H9 (cell line): Measurements from ENCODE around the gene PRKCA. TPM values are rescaled to one million over a fixed set of nuclear protein-coding genes. Genes with fewer than 3 reads are reported as not detected.

Experiments
- DNase-seq: peaks from one replicate; pipeline ENCODE4 v3.0.0-alpha.2; 2017
- H2AFZ ChIP-seq: one replicate; pipeline ENCODE4 v1.6.1; 2013; ENCODE audit warnings: mild to moderate bottlenecking, low read length, control low read depth, moderate library complexity
- H2AK5ac ChIP-seq: 2 replicates; pipeline ENCODE4 v1.6.1; 2013; ENCODE audit warnings: low read length, control low read depth, mixed read lengths; ENCODE audit not compliant: insufficient read length
- H2BK120ac ChIP-seq: one replicate; pipeline ENCODE4 v1.6.1; 2013; ENCODE audit warnings: low read depth, mild to moderate bottlenecking, low read length, control low read depth, inconsistent platforms; ENCODE audit not compliant: poor library complexity, severe bottlenecking
- H2BK12ac ChIP-seq: 2 replicates; pipeline ENCODE4 v1.6.1; 2013; ENCODE audit warnings: low read length, control low read depth, mixed read lengths, low read depth; ENCODE audit not compliant: insufficient read length
- H2BK15ac ChIP-seq: 2 replicates; pipeline ENCODE4 v1.6.1; 2013; ENCODE audit warnings: low read depth, low read length, control low read depth
- H2BK20ac ChIP-seq: one replicate; pipeline ENCODE4 v1.6.1; 2013; ENCODE audit warnings: low read depth, mild to moderate bottlenecking, low read length, control low read depth, inconsistent platforms; ENCODE audit not compliant: poor library complexity, severe bottlenecking
- H2BK5ac ChIP-seq: 2 replicates; pipeline ENCODE4 v1.6.1; 2013; ENCODE audit warnings: low read length, control low read depth, mixed read lengths; ENCODE audit not compliant: insufficient read length
- H3K14ac ChIP-seq: 2 replicates; pipeline ENCODE4 v1.6.1; 2013; ENCODE audit warnings: low read length, control low read depth; ENCODE audit not compliant: insufficient read depth
- H3K18ac ChIP-seq: 2 replicates; pipeline ENCODE4 v1.6.1; 2013; ENCODE audit warnings: low read depth, mild to moderate bottlenecking, mixed read lengths, low read length, control low read depth; ENCODE audit not compliant: insufficient read length
- H3K23ac ChIP-seq: 2 replicates; pipeline ENCODE4 v1.6.1; 2013; ENCODE audit warnings: low read length, control low read depth, mixed read lengths, low read depth; ENCODE audit not compliant: insufficient read length
- H3K23me2 ChIP-seq: 2 replicates; pipeline ENCODE4 v1.6.1; 2013; ENCODE audit warnings: low read depth, mild to moderate bottlenecking, mixed read lengths, low read length, control low read depth; ENCODE audit not compliant: insufficient read length, poor library complexity, severe bottlenecking
- H3K27ac ChIP-seq: 2 replicates; pipeline ENCODE4 v1.5.1; 2013; ENCODE audit warnings: low read length, control low read depth, mixed read lengths, low read depth; ENCODE audit not compliant: insufficient read length
- H3K27me3 ChIP-seq: 2 replicates; pipeline ENCODE4 v1.6.1; 2013; ENCODE audit warnings: low read length, control low read depth, inconsistent platforms; ENCODE audit not compliant: insufficient read depth
- H3K4ac ChIP-seq: 2 replicates; pipeline ENCODE4 v1.6.1; 2013; ENCODE audit warnings: low read depth, mild to moderate bottlenecking, control low read depth, inconsistent platforms, low read length, moderate library complexity
- H3K4me1 ChIP-seq: 2 replicates; pipeline ENCODE4 v1.6.1; 2013; ENCODE audit warnings: low read length, control low read depth, inconsistent platforms; ENCODE audit not compliant: insufficient read depth
- H3K4me2 ChIP-seq: 2 replicates; pipeline ENCODE4 v1.6.1; 2013; ENCODE audit warnings: low read length, control low read depth, mixed read lengths; ENCODE audit not compliant: insufficient read length, insufficient read depth
- H3K56ac ChIP-seq: 2 replicates; pipeline ENCODE4 v1.6.1; 2013; ENCODE audit warnings: low read depth, mild to moderate bottlenecking, mixed read lengths, low read length, control low read depth; ENCODE audit not compliant: insufficient read length
- H3K79me1 ChIP-seq: 2 replicates; pipeline ENCODE4 v1.6.1; 2013; ENCODE audit warnings: low read depth, mild to moderate bottlenecking, moderate library complexity, low read length, control low read depth, inconsistent platforms; ENCODE audit not compliant: insufficient read depth, poor library complexity, severe bottlenecking
- H3K79me2 ChIP-seq: 2 replicates; pipeline ENCODE4 v1.6.1; 2013; ENCODE audit warnings: low read length, control low read depth, inconsistent platforms; ENCODE audit not compliant: insufficient read depth
- H3K9ac ChIP-seq: 2 replicates; pipeline ENCODE4 v1.6.1; 2013; ENCODE audit warnings: low read length, control low read depth, mixed read lengths; ENCODE audit not compliant: insufficient read length; ENCODE audit errors: extremely low read depth
- H3K9me3 ChIP-seq: one replicate; pipeline ENCODE4 v1.6.1; 2013; ENCODE audit warnings: low read depth, low read length, inconsistent platforms; ENCODE audit not compliant: control insufficient read depth
- H3T11ph ChIP-seq: one replicate; pipeline ENCODE4 v1.6.1; 2013; ENCODE audit warnings: mild to moderate bottlenecking, low read length, control low read depth, inconsistent platforms
- H4K20me1 ChIP-seq: one replicate; pipeline ENCODE4 v1.6.1; 2013; ENCODE audit not compliant: control insufficient read depth, insufficient read length, insufficient read depth
- H4K5ac ChIP-seq: 2 replicates; pipeline ENCODE4 v1.6.1; 2013; ENCODE audit warnings: low read depth, mild to moderate bottlenecking, mixed read lengths, low read length, control low read depth; ENCODE audit not compliant: insufficient read length
- H4K8ac ChIP-seq: replicated peaks from 2 replicates; pipeline ENCODE4 v1.6.1; 2013; ENCODE audit warnings: low read length, control low read depth, mixed read lengths, low read depth; ENCODE audit not compliant: insufficient read length
- H4K91ac ChIP-seq: 2 replicates; pipeline ENCODE4 v1.6.1; 2013; ENCODE audit warnings: low read depth, mild to moderate bottlenecking, moderate library complexity, mixed read lengths, low read length, control low read depth; ENCODE audit not compliant: insufficient read length
- H3K27ac Mint-ChIP-seq, 3 experiments: 2 replicates in 2 of 3; 3 replicates in 1 of 3; pipeline ENCODE4 v1.8.0; 2020 to 2021; ENCODE audit warnings: mixed read lengths in 3 of 3, mild to moderate bottlenecking in 1 of 3, moderate library complexity in 1 of 3
- H3K27me3 Mint-ChIP-seq: 2 replicates; pipeline ENCODE4 v1.8.0; 2021; ENCODE audit warnings: low read depth, mild to moderate bottlenecking, moderate library complexity, mixed read lengths
- H3K36me3 Mint-ChIP-seq, 3 experiments: 2 replicates in 2 of 3; 3 replicates in 1 of 3; pipeline ENCODE4 v1.8.0; 2020 to 2021; ENCODE audit warnings: low read depth in 3 of 3, mixed read lengths in 3 of 3; ENCODE audit not compliant: insufficient read depth in 1 of 3
- H3K4me1 Mint-ChIP-seq, 2 experiments: 2 replicates each; pipeline ENCODE4 v1.8.0; 2020; ENCODE audit warnings: mixed read lengths in 2 of 2
- H3K4me3 Mint-ChIP-seq, 2 experiments: 2 replicates in 1 of 2; 3 replicates in 1 of 2; pipeline ENCODE4 v1.8.0; 2020 to 2021; ENCODE audit warnings: mild to moderate bottlenecking in 2 of 2, mixed read lengths in 2 of 2, moderate library complexity in 1 of 2
- H3K9me3 Mint-ChIP-seq, 2 experiments: 2 replicates in 1 of 2; 3 replicates in 1 of 2; pipeline ENCODE4 v1.8.0; 2020; ENCODE audit warnings: mild to moderate bottlenecking in 2 of 2, mixed read lengths in 2 of 2, moderate library complexity in 1 of 2
- WGBS: extraction: QIAGEN DNeasy Blood & Tissue Kit; methylation state at CpG from one replicate; pipeline ENCODE4 v1.1.7; 2013; ENCODE audit warnings: missing lambda C conversion rate, low lambda C conversion rate, mixed read lengths; ENCODE audit not compliant: insufficient read length; ENCODE audit errors: extremely low coverage; 5-methylcytosine and 5-hydroxymethylcytosine counted together
- total RNA-seq: library from RNA; stranded (reverse); gene quantifications from 2 replicates; pipeline ENCODE4 v1.2.1, GENCODE V29; 2021
- TF ChIP-seq, protein P1 (sequence below): fragments of 200-600 bp; sonication (generic); conservative IDR thresholded peaks from 3 replicates; pipeline ENCODE4 v1.8.0; 2021; ENCODE audit warnings: antibody characterized with exemption, mild to moderate bottlenecking

The PRKCA gene
- total RNA-seq, 1 experiment from 2014 or later, result 10.5 TPM

DNA sequence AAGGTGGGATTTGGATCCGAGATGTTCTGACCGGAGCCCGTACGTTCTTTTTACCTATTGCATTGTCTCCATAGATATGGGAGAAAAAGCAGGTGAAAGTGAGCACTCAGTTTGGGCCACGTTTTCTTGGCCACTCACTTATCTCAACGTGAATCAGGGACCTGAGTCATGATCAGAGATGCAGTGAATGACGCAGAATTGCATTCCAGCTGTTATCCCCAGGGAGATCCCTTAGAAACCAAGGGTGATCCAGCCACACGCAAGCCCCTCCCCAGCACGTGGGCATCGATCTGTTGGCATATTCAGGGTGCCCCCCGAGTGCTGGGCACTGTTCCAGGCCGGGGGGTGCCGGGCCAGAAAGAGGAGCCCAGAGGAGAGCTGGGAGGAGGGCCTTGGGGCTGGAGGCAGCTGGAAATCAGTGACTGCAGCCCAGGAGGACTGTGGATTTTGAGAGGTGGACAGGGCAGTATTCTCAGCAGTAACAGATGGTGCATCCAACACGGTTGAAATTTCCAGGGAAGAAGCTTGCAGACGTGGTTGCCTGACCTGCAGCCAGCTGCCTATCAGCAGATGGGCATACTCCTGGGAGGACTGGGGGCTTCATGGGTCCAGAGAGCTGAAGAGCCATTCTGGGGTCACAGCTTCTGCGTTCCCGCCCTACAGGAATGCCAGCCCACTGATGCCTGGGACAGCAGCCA, 445.3 kb downstream of the PRKCA start:
- Mint-ChIP-seq H3K36me3 (no peaks in the 10 kb centered on the region), H3K27ac (peak overlapping the region in 1 of 3 experiments; percentile 41; a peak in 2 of 7 replicates), H3K4me1 (peaks cover 9 to 10% of the 10 kb centered on the region in 2 experiments), H3K27me3 (no peaks in the 10 kb centered on the region), H3K4me3 (no peak overlapping the region), H3K9me3 (no peaks in the 10 kb centered on the region)
- Histone ChIP-seq H3K9me3 (no peaks in the 10 kb centered on the region), H2BK5ac (no peak overlapping the region), H3K23ac (no peak overlapping the region), H4K91ac (no peak overlapping the region), H4K8ac (no peak overlapping the region), H3K56ac (no peak overlapping the region), H2AK5ac (no peak overlapping the region), H4K20me1 (no peaks in the 10 kb centered on the region), H2BK120ac (no peak overlapping the region), H3T11ph (no peak overlapping the region), H3K9ac (no peak overlapping the region), H3K27me3 (no peaks in the 10 kb centered on the region), H3K14ac (0 out of 2 replicates have a peak overlapping the region, but pooled peaks have one; percentile 24), H4K5ac (no peak overlapping the region), H2BK20ac (no peak overlapping the region), H3K18ac (no peak overlapping the region), H2BK12ac (no peak overlapping the region), H2AFZ (no peak overlapping the region), H3K4me1 (peaks cover 7% of the 10 kb centered on the region; the same call in 1 of the 2 replicates), H3K4ac (no peak overlapping the region), H3K4me2 (no peak overlapping the region), H3K79me2 (no peaks in the 10 kb centered on the region), H3K23me2 (no peaks in the 10 kb centered on the region), H2BK15ac (no peak overlapping the region), H3K79me1 (no peaks in the 10 kb centered on the region), H3K27ac (no peak overlapping the region)
- TF ChIP-seq, protein P1, sequence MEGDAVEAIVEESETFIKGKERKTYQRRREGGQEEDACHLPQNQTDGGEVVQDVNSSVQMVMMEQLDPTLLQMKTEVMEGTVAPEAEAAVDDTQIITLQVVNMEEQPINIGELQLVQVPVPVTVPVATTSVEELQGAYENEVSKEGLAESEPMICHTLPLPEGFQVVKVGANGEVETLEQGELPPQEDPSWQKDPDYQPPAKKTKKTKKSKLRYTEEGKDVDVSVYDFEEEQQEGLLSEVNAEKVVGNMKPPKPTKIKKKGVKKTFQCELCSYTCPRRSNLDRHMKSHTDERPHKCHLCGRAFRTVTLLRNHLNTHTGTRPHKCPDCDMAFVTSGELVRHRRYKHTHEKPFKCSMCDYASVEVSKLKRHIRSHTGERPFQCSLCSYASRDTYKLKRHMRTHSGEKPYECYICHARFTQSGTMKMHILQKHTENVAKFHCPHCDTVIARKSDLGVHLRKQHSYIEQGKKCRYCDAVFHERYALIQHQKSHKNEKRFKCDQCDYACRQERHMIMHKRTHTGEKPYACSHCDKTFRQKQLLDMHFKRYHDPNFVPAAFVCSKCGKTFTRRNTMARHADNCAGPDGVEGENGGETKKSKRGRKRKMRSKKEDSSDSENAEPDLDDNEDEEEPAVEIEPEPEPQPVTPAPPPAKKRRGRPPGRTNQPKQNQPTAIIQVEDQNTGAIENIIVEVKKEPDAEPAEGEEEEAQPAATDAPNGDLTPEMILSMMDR, result no peak
- no peak for DNase-seq
- no CpG with 5 or more reads among the region's 17 CpGs for WGBS
